ENCODE data around the gene ZBTB7C. TPM values are rescaled to one million over a fixed set of nuclear protein-coding genes. Genes with fewer than 3 reads are reported as not detected.

Gene ZBTB7C
- total RNA-seq, 6 experiments from 2014 or later = not detected

DNA sequence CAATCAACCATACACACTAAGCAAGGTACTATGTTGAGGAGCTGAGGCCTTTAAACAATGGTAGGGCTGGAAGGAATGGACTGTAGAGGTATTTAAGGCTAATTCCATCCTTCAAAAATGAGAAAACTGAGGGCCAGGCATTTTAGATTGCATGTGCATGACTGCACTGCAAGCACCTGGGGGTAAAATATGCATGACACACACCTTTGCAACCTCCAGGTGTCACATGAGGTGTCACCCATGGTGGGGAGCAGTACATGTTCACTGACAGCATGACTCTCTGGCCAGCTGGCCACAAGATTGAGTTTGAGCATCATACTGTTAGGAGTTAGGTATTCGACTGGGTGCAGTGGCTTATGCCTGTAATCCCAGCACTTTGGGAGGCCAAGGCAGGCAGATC, 182.8 kb downstream of the ZBTB7C start:
- no peaks in the 10 kb centered on the region for H3K36me3 Mint-ChIP-seq (ENCODE audit: low read depth)
- peaks cover 13% of the 10 kb centered on the region for H3K27me3 Mint-ChIP-seq (ENCODE audit: insufficient read depth)
- TF ChIP-seq, protein P1, sequence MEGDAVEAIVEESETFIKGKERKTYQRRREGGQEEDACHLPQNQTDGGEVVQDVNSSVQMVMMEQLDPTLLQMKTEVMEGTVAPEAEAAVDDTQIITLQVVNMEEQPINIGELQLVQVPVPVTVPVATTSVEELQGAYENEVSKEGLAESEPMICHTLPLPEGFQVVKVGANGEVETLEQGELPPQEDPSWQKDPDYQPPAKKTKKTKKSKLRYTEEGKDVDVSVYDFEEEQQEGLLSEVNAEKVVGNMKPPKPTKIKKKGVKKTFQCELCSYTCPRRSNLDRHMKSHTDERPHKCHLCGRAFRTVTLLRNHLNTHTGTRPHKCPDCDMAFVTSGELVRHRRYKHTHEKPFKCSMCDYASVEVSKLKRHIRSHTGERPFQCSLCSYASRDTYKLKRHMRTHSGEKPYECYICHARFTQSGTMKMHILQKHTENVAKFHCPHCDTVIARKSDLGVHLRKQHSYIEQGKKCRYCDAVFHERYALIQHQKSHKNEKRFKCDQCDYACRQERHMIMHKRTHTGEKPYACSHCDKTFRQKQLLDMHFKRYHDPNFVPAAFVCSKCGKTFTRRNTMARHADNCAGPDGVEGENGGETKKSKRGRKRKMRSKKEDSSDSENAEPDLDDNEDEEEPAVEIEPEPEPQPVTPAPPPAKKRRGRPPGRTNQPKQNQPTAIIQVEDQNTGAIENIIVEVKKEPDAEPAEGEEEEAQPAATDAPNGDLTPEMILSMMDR (IDR thresholded peaks at IDR 0.05) = no peak

DNA sequence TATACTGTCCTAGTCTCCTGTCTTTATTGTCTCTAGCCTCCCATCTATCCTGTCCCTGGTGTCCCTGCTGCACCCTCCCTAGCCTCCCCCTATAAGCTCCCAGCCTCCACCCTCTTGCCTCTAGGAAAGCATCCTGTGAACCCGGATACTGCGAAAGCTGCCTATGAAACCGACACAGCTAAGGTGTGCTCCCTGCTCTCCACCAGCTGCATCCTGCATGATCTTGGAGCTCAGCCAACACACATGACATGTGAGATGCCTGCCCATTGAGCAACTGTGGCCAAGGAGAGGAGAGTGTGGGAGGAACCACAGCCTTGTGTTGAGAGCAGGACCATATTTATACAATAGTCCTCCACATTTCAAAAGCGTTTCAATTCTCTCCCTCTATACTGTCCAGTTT, 187.1 kb downstream of the ZBTB7C start:
- Mint-ChIP-seq H3K27me3 (ENCODE audit: insufficient read depth) (peaks cover 12% of the 10 kb centered on the region), H3K9me3 (no peaks in the 10 kb centered on the region), H3K4me3 (no peak overlapping the region), H3K36me3 (ENCODE audit: low read depth) (no peaks in the 10 kb centered on the region), H3K27ac (no peak overlapping the region), H3K4me1 (ENCODE audit: low read depth) (no peaks in the 10 kb centered on the region)
- TF ChIP-seq, protein P1 (IDR thresholded peaks at IDR 0.05) = no peak
- DNase-seq = no peak

More for the DNA sequence above, 182.8 kb downstream of the ZBTB7C start:
- no peak overlapping the region for H3K27ac Mint-ChIP-seq
- H3K9me3 Mint-ChIP-seq = no peaks in the 10 kb centered on the region
- no peaks in the 10 kb centered on the region for H3K4me1 Mint-ChIP-seq (ENCODE audit: low read depth)
- DNase-seq = no peak
- no peak overlapping the region for H3K4me3 Mint-ChIP-seq

DNA sequence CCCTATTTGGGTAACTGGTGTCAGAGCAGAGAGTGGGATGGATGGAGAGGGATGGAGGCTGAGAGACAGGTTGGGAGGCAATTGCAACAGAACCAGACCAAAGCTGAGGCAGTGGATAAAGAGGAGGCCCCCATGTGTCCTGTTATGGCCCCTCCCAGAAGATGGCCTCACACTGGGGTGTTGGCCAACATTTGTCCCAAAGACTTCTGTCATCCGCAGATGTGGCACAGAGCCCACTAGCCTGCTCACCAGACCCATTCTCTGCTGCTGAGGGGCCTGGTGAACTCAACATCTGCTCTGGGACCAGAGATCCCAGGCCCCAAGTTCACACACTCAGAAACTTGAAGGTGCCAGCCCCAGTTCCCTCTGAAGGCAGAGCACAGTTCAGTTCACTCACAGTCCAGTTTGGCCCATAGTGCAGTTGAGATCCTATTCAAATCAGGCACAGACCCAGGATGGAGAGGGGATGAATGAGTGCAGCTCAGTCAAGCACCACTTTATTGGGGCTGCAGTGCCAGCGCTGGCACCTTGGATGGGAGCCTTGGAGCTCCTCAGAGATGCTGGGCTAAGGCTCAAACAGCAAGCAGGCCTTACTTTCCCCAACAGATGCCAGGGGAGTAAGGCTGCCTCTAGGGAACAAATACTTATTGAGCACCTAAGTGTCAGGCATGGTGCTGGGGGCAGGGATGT, 189.2 kb downstream of the ZBTB7C start:
- Mint-ChIP-seq H3K9me3 (no peaks in the 10 kb centered on the region), H3K27me3 (ENCODE audit: insufficient read depth) (peaks cover 17% of the 10 kb centered on the region), H3K27ac (no peak overlapping the region), H3K4me3 (no peak overlapping the region), H3K36me3 (ENCODE audit: low read depth) (no peaks in the 10 kb centered on the region), H3K4me1 (ENCODE audit: low read depth) (no peaks in the 10 kb centered on the region)
- no peak for DNase-seq
- TF ChIP-seq, protein P1 (IDR thresholded peaks at IDR 0.05) = no peak

DNA sequence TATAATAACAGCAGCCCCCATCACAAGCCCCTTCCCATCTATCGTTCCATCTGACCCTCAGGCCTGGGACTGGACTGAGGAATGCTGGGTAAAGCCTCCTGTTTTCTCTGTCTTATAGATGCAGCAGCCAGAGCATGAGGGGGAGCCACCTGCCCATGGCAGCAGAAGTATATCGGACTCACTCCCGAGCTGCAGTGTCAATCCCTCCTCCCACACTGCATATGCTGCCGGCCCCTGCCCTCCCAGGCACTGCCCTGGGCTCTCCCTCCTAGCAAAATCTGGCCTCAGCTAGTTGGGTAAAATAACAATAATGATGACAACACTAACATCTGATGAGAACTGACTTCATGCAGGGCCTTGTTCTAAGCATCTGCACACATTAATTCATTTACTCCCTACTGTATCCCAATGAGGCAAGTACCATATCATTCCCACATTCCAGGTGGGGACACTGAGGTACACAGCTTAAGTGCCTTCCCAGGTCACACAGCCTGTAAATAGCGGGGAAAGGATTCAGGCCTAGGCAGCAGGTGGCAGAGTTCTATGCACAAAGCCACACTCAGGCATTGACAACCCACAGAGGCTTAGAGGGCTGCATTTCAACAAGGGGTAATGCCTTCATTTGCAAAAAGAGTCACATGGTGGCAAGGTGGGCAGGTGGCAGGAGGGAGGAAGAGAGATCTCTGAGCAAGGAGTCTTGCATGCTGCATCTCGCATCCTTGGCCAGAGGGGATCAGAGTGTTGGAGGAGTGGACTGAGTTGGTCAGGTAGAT, 190.0 kb downstream of the ZBTB7C start:
- no peak for DNase-seq
- H3K36me3 Mint-ChIP-seq (ENCODE audit: low read depth) = no peaks in the 10 kb centered on the region
- no peaks in the 10 kb centered on the region for H3K4me1 Mint-ChIP-seq (ENCODE audit: low read depth)
- peaks cover 16% of the 10 kb centered on the region for H3K27me3 Mint-ChIP-seq (ENCODE audit: insufficient read depth)
- no peak overlapping the region for H3K27ac Mint-ChIP-seq
- TF ChIP-seq, protein P1 (IDR thresholded peaks at IDR 0.05) = no peak
- no peaks in the 10 kb centered on the region for H3K9me3 Mint-ChIP-seq
- H3K4me3 Mint-ChIP-seq = no peak overlapping the region

DNA sequence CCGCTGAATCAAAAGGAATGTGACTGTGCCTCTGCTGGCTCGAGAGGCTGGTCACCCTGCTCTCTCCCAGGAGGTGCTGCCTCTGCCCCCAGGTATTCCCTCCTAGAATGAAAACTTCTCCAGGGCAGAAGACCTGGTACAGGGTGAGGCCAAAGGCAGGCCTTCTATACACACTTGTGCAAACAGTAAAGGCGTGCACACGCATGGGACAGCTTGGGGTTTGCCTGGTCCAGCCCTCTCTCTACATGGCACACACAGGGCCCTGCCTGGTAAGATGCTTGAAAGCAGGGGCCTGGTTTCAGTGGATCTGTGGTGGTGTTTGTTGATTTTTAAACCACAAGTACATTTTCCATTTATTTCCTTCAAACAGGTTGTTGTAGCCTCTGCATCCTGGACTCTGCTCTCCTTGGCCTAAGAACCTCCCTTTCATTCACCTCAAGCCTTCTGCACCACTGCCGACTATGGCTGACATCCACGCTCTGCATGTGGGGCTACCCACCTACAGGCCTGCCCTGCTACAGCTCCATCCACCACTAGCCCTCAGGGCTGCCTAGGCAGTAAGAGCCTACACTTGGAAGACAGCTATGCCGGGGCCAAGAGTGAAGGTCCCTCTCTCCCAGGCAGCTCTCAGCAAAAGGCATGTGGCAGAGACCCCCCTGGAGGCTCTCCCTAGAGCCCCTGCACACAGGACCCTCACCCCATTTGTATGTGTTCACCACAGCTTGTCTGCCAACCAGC, 190.7 kb downstream of the ZBTB7C start:
- no peak overlapping the region for H3K27ac Mint-ChIP-seq
- TF ChIP-seq, protein P1 (IDR thresholded peaks at IDR 0.05) = no peak
- no peaks in the 10 kb centered on the region for H3K9me3 Mint-ChIP-seq
- no peak for DNase-seq
- H3K4me3 Mint-ChIP-seq = no peak overlapping the region
- H3K36me3 Mint-ChIP-seq (ENCODE audit: low read depth) = no peaks in the 10 kb centered on the region
- peaks cover 21% of the 10 kb centered on the region for H3K27me3 Mint-ChIP-seq (ENCODE audit: insufficient read depth)
- H3K4me1 Mint-ChIP-seq (ENCODE audit: low read depth) = no peaks in the 10 kb centered on the region

All from HFFc6 (cell line).